Measurements from ENCODE around the gene GSDMA. TPM values are rescaled to one million over a fixed set of nuclear protein-coding genes. Genes with fewer than 3 reads are reported as not detected.
A peak's percentile ranks its signal among the peaks of the same experiment; 100 is the strongest.

GSDMA gene
- total and polyA plus RNA-seq, 2 donors: 0.21 to 0.41 TPM

- Histone ChIP-seq H3K4me3 (ENCODE audit: low read depth, low read length) (no peak overlapping the region), H3K27ac (ENCODE audit: low read depth) (no peak overlapping the region), H3K4me1 (ENCODE audit: insufficient read depth) (no peaks in the 10 kb centered on the region), H3K36me3 (ENCODE audit: insufficient read depth) (no peaks in the 10 kb centered on the region)
- no peak for DNase-seq (ENCODE audit: extremely low spot score)
- 55% methylated on average over 8 of the region's 8 CpGs for WGBS
Observed at GRCh38 chr17:39960524-39961041, 2.2 kb upstream of the GSDMA start.

- H3K27ac ChIP-seq (ENCODE audit: low read depth): no peak overlapping the region
- H3K36me3 ChIP-seq (ENCODE audit: insufficient read depth): no peaks in the 10 kb centered on the region
- no peak for DNase-seq (ENCODE audit: extremely low spot score)
- H3K4me3 ChIP-seq (ENCODE audit: low read depth, low read length): no peak overlapping the region
- 78% methylated on average over 6 of the region's 6 CpGs for WGBS
- no peaks in the 10 kb centered on the region for H3K4me1 ChIP-seq (ENCODE audit: insufficient read depth)
Observed at GRCh38 chr17:39963829-39964228, 1.0 kb downstream of the GSDMA start.

- no peak overlapping the region for H3K4me3 ChIP-seq (ENCODE audit: low read depth, low read length)
- no peaks in the 10 kb centered on the region for H3K36me3 ChIP-seq (ENCODE audit: insufficient read depth)
- WGBS: 48% methylated on average over 8 of the region's 8 CpGs
- no peak for DNase-seq (ENCODE audit: extremely low spot score)
- no peaks in the 10 kb centered on the region for H3K4me1 ChIP-seq (ENCODE audit: insufficient read depth)
- H3K27ac ChIP-seq (ENCODE audit: low read depth): no peak overlapping the region
Observed at GRCh38 chr17:39965017-39965699, 2.4 kb downstream of the GSDMA start.

GRCh38 chr17:39966771-39967170, 4.0 kb downstream of the GSDMA start:
- H3K27ac ChIP-seq (ENCODE audit: low read depth): no peak overlapping the region
- no peaks in the 10 kb centered on the region for H3K4me1 ChIP-seq (ENCODE audit: insufficient read depth)
- 81% methylated on average over 6 of the region's 6 CpGs for WGBS
- no peak for DNase-seq (ENCODE audit: extremely low spot score)
- no peaks in the 10 kb centered on the region for H3K36me3 ChIP-seq (ENCODE audit: insufficient read depth)
- H3K4me3 ChIP-seq (ENCODE audit: low read depth, low read length): no peak overlapping the region

- Histone ChIP-seq H3K36me3 (ENCODE audit: insufficient read depth) (no peaks in the 10 kb centered on the region), H3K4me1 (ENCODE audit: insufficient read depth) (no peaks in the 10 kb centered on the region), H3K27ac (ENCODE audit: low read depth) (no peak overlapping the region), H3K4me3 (ENCODE audit: low read depth, low read length) (no peak overlapping the region)
- WGBS: 67% methylated on average over 2 of the region's 2 CpGs
- DNase-seq (ENCODE audit: extremely low spot score): no peak
Observed at GRCh38 chr17:39968761-39969160, 6.0 kb downstream of the GSDMA start.

GRCh38 chr17:39969375-39969774, 6.6 kb downstream of the GSDMA start:
- Histone ChIP-seq H3K36me3 (ENCODE audit: insufficient read depth) (no peaks in the 10 kb centered on the region), H3K27ac (ENCODE audit: low read depth) (no peak overlapping the region), H3K4me3 (ENCODE audit: low read depth, low read length) (no peak overlapping the region), H3K4me1 (ENCODE audit: insufficient read depth) (no peaks in the 10 kb centered on the region)
- 70% methylated on average over 6 of the region's 6 CpGs for WGBS
- DNase-seq (ENCODE audit: extremely low spot score): no peak

GRCh38 chr17:39970157-39970692, 7.4 kb downstream of the GSDMA start:
- Histone ChIP-seq H3K27ac (ENCODE audit: low read depth) (no peak overlapping the region), H3K36me3 (ENCODE audit: insufficient read depth) (no peaks in the 10 kb centered on the region), H3K4me3 (ENCODE audit: low read depth, low read length) (no peak overlapping the region), H3K4me1 (ENCODE audit: insufficient read depth) (no peaks in the 10 kb centered on the region)
- no peak for DNase-seq (ENCODE audit: extremely low spot score)
- WGBS: 69% methylated on average over 7 of the region's 7 CpGs

- WGBS: 83% methylated on average over 4 of the region's 4 CpGs
- no peak overlapping the region for H3K27ac ChIP-seq (ENCODE audit: low read depth)
- no peaks in the 10 kb centered on the region for H3K36me3 ChIP-seq (ENCODE audit: insufficient read depth)
- H3K4me3 ChIP-seq (ENCODE audit: low read depth, low read length): no peak overlapping the region
- H3K4me1 ChIP-seq (ENCODE audit: insufficient read depth): no peaks in the 10 kb centered on the region
- DNase-seq (ENCODE audit: extremely low spot score): no peak
Observed at GRCh38 chr17:39971076-39971603, 8.3 kb downstream of the GSDMA start.

- Histone ChIP-seq H3K27ac (ENCODE audit: low read depth) (no peak overlapping the region), H3K4me1 (ENCODE audit: insufficient read depth) (no peaks in the 10 kb centered on the region), H3K36me3 (ENCODE audit: insufficient read depth) (no peaks in the 10 kb centered on the region), H3K4me3 (ENCODE audit: low read depth, low read length) (no peak overlapping the region)
- no peak for DNase-seq (ENCODE audit: extremely low spot score)
- WGBS: 24% methylated on average over 3 of the region's 3 CpGs
Observed at GRCh38 chr17:39972271-39972670, 9.5 kb downstream of the GSDMA start.

GRCh38 chr17:39973496-39973895, 10.7 kb downstream of the GSDMA start:
- Histone ChIP-seq H3K4me1 (ENCODE audit: insufficient read depth) (no peaks in the 10 kb centered on the region), H3K27ac (ENCODE audit: low read depth) (no peak overlapping the region), H3K4me3 (ENCODE audit: low read depth, low read length) (no peak overlapping the region), H3K36me3 (ENCODE audit: insufficient read depth) (no peaks in the 10 kb centered on the region)
- DNase-seq (ENCODE audit: extremely low spot score): no peak
- 94% methylated on average over 2 of the region's 2 CpGs for WGBS

- Histone ChIP-seq H3K4me3 (ENCODE audit: low read depth, low read length) (no peak overlapping the region), H3K36me3 (ENCODE audit: insufficient read depth) (no peaks in the 10 kb centered on the region), H3K27ac (ENCODE audit: low read depth) (no peak overlapping the region), H3K4me1 (ENCODE audit: insufficient read depth) (no peaks in the 10 kb centered on the region)
- DNase-seq (ENCODE audit: extremely low spot score): no peak
- WGBS: 84% methylated on average over 5 of the region's 5 CpGs
Observed at GRCh38 chr17:39974433-39974832, 11.6 kb downstream of the GSDMA start.

GRCh38 chr17:39975801-39976200, 13.0 kb downstream of the GSDMA start:
- H3K36me3 ChIP-seq (ENCODE audit: insufficient read depth): no peaks in the 10 kb centered on the region
- WGBS: 70% methylated on average over 4 of the region's 4 CpGs
- H3K27ac ChIP-seq (ENCODE audit: low read depth): no peak overlapping the region
- DNase-seq (ENCODE audit: extremely low spot score): no peak
- H3K4me3 ChIP-seq (ENCODE audit: low read depth, low read length): no peak overlapping the region
- H3K4me1 ChIP-seq (ENCODE audit: insufficient read depth): no peaks in the 10 kb centered on the region

GRCh38 chr17:39979016-39979670, 16.3 kb downstream of the GSDMA start:
- WGBS: 49% methylated on average over 5 of the region's 5 CpGs
- no peak for DNase-seq (ENCODE audit: extremely low spot score)
- Histone ChIP-seq H3K27ac (ENCODE audit: low read depth) (no peak overlapping the region), H3K4me3 (ENCODE audit: low read depth, low read length) (no peak overlapping the region), H3K36me3 (ENCODE audit: insufficient read depth) (no peaks in the 10 kb centered on the region), H3K4me1 (ENCODE audit: insufficient read depth) (no peaks in the 10 kb centered on the region)

- DNase-seq (ENCODE audit: extremely low spot score): peak; percentile 39
- Histone ChIP-seq H3K27ac (ENCODE audit: low read depth) (no peak overlapping the region), H3K4me1 (ENCODE audit: insufficient read depth) (no peaks in the 10 kb centered on the region), H3K4me3 (ENCODE audit: low read depth, low read length) (peak overlapping the region; percentile 18), H3K36me3 (ENCODE audit: insufficient read depth) (no peaks in the 10 kb centered on the region)
- 1% methylated on average over 10 of the region's 10 CpGs for WGBS
Observed at GRCh38 chr17:39979893-39980350, 17.1 kb downstream of the GSDMA start.

Measured in urinary bladder (tissue), 4 donors.